HG02610 (cell line): ENCODE data around the gene PEX10.
A peak's percentile ranks its signal among the peaks of the same experiment; 100 is the strongest.

Experiments used
- ATAC-seq: cut with Tn5 transposase; IDR thresholded peaks from one replicate; pipeline ENCODE4 v1.9.1; 2021; ENCODE audit warnings: mild to moderate bottlenecking, moderate library complexity; ENCODE audit not compliant: unreplicated experiment

PEX10 gene

DNA sequence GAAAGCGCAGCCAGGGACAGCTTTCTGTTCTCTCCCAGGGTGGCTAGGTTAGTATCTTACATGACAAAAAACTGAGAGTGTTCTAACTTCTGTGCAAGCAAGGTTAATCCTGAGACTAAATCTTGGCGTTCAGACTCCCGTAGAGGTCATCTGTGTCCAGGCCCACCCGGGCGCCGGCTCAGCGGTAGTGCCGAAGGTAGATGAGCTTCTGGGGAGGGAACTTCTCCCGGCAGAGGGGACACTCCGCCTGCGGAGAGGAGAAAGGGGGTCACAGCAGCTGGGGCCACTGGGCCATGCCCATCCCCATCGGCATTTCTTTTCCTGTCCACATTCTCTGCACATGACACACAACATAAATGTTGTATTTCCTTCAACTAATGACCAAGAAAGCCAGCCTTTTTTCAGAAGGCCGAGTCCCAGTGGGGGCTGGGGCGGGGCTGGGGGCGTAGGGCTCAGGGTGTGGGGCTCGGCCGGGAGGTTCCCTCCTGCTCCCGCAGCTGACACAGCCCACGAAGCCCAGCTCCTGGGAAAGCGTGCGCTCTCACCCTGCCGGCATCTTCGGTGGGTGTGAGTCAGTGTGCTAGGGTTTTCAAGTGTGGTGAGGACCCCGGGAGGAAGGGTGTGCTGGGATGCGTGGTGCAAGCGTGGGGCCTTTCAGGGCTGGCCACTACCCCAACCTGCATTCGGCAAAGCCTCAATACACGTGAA, 6.6 kb downstream of the PEX10 start:
- ATAC-seq, result no peak

GRCh38 chr1:2404890-2405511, 7.4 kb downstream of the PEX10 start:
- no peak for ATAC-seq

DNA sequence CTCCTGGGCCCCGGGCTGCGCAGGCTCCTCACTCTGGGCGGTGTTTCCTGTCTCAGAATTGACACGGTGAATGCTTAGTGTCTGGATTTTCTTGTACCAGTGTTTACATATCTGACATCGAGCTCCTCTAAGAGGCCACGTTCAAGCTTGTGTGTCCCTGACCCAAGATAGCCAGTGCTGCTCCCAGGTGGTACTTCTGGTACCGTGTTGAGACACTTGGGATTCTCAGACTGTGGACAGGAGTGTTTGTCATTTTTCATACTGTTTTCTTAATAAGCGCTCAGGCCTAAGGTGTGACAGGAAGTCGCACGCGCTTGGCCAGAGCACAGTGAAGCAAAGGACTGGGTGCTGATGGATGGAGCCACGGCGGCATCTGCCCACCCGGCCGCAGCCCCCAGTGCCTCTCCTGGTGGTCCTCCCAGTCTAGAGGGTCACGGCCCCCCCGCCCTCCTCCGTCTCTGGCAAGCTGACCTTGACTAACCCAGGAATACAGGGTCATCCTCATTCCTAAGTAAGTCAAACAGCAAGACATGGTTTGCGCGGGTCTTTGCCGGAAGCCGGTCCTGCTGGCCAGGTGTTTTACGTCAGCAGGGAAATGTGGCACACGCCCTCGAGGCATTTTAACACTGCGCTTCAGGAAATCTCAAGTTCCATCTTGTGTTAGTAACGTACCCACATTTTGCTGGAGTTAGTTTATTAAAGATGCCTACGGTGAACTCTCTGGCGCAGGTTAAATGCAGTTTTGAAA, 8.0 kb downstream of the PEX10 start:
- ATAC-seq, result no peak

- ATAC-seq, result no peak
Measured at GRCh38 chr1:2403273-2403672, 9.1 kb downstream of the PEX10 start.

- no peak for ATAC-seq
Measured at GRCh38 chr1:2402420-2402819, 9.9 kb downstream of the PEX10 start.

DNA sequence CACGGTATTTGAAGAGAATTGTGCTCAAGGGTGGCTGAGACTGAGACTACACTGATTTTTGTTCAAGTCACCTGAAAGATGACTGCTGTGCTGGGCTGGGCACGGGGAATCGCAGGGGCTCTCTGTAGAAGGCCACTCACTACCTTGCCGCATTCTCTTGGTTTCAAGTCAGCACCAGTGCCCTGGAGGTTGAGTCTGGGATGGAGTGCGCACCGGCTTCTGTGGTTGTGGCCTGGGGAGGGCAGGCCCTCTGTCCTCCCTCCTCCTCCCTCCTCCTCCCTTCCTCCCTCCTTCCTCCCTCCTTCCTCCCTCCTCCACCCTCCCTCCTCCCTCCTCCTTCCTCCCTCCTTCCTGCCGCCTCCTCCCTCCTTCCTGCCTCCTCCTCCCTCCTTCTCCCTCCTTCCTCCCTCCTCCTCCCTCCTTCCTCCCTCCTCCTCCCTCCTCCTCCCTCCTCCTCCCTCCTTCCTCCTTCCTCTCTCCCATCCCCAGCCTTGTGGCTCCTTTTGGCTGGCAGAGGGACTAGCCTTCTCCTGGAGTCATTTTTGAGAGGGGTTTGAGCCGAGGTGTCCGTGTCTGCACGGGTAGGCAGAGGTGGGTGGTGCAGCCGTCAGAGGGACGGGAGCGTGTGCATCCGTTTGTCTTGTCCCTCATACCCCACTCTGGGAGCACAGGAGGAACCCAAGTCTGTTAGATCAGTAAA, 11.3 kb downstream of the PEX10 start:
- ATAC-seq, result no peak

- no peak for ATAC-seq
Measured at GRCh38 chr1:2400576-2400909, 11.8 kb downstream of the PEX10 start.

DNA sequence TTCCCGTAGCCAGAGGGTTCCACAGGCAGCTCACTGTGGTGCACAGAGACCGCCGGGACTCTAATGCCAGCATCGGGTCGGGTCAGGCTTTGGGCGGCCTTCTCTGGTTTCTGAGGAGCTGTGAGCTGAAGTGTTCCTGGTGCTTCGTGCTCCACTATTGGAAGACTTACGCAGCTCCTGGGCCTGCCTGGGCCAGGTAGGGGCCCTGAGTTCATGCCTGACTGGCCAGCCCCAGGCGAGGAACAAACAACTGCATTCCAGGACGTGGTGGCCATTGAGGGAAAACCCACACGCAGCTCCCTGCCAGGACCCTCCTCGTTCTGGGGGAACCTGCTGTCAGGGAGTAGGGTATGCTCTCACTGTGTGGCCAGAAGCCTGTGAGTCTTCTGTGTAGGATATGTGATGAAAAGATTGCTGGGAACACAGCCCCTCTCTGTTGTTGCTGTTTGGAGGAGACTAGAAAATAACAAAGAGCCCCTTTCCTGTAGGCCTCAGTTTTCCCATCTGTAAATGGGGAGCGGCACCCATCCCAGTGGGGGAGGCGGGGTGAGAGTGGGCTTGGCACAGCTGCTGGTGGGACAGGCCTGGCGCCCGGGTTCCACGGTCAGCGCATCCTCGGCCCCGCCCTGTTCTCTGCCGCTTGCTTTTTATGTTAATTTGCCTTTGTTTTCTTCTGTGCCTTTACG, 12.3 kb downstream of the PEX10 start:
- no peak for ATAC-seq

DNA sequence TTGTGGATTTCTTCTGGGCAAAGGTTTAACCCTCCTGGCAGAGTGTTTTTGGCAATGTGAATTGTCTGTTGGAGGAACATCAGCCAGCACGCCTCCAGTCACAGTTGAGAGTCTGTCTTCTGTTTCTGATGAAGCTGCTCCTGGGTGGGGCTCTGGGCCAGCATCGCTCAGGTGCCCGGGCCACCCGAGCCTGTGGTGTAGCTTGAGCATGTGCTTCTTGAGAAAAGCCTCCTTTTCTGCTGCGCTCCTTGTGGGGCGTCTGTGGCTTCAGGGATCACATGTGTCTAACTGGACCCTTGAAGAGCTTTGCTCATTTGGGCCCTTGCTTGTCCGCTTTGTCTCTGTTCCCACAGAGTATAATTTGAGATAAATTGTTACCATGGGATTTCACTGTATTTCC, 13.5 kb downstream of the PEX10 start:
- ATAC-seq, result no peak

DNA sequence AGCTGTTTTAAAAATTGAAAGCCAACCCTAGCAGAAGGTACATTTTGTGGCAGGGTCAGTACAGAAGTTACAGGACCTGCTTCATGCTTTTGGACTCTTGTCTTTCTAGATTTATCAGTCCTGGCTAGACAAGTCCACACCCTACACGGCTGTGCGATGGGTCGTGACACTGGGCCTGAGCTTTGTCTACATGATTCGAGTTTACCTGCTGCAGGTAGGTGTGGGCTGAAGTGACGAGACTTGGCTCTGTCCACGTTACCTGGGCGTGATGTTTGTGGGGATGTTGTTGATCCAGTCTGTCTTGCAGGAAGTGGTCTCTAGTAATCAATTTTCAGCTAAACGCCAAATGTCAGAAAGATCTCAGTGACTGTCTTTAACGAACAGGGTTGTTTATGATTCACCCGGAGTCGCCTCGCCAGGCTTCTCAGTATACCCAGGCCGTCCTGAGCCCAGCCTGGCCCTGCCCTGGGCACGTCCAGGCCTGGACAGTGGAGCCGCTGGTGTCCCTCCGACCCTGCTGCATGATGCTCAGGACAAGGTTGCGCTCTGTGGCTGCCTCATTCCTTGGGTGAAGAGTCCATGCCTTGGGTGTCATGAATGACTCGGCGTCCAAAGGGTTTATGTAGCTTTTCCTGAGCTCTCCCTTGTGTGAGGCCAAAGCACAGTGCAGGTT, 15.2 kb downstream of the PEX10 start:
- ATAC-seq, result no peak

GRCh38 chr1:2396476-2396875, 15.9 kb downstream of the PEX10 start:
- ATAC-seq, result no peak

- no peak for ATAC-seq
Measured at GRCh38 chr1:2396059-2396458, 16.3 kb downstream of the PEX10 start.

GRCh38 chr1:2395245-2395644, 17.1 kb downstream of the PEX10 start:
- no peak for ATAC-seq

GRCh38 chr1:2394761-2395160, 17.6 kb downstream of the PEX10 start:
- ATAC-seq, result no peak

GRCh38 chr1:2394220-2394619, 18.1 kb downstream of the PEX10 start:
- ATAC-seq, result no peak

GRCh38 chr1:2393471-2393877, 18.9 kb downstream of the PEX10 start:
- no peak for ATAC-seq

DNA sequence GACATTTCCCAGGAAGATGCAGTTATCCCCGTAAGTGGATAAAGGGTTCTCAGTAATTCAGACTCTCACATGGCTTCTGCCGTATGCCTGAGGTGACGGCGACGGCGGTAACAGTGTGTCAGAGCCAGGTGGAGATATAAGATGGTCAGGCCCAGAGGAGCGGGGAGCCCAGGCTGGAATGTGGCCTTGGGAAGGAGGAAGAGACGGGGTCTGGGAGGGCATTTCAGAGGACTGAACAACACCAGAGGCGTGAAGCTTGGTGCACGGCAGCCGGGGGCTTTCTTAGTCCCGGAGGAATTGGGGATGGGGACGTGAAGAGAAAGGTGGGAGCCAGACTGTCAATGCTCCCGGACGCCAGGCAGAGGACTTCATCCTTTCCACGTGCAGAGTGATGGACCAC, 19.7 kb downstream of the PEX10 start:
- no peak for ATAC-seq

DNA sequence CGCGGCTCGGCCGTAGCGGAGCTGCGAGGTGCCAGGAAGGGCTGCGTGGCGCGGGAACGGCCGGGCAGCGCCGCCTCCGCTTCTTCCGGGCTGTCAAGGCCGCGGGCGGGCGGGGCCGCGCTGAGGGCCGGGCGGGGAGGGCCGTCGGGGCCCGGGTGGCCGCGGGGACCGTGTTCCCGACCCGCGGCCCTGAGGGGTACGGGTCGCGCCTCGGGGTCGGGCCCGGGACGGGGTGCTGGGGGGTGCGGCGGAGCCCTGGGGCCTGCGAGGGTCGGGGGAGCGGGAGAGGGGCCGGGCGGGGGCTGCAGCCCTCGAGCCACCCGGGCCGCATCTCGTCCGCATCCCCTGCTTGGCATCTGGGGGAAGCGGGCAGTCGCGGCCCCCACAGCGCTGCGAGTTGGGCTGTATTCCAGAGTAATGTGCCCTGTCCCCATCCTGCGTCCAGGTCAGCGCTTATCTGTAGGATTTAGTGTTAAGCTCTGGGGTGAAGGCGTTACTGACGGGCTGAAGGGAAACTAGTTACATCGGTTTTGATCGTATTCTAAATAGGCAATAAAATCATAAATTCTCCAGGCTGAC, 20.3 kb downstream of the PEX10 start:
- ATAC-seq, result peak; percentile 10

GRCh38 chr1:2391041-2391930, 21.1 kb downstream of the PEX10 start, which contains the start of the genes MORN1 and RER1:
MORN1 (minus strand) TSS chr1:2391554; CDS start chr1:2391533, 21 bp downstream.
RER1 (plus strand) TSS chr1:2391841; CDS start chr1:2395791, 3,950 bp downstream.
- ATAC-seq, result peak; percentile 95
